ENCODE results near the gene PNMA8C.
"Not testable (repeated sequence)": the region's sequence is repeated elsewhere in the genome, so short reads cannot be mapped to it uniquely, and the experiment has no call there.

The PNMA8C gene

GRCh38 chr19:46386996-46387712 is 41.6 kb downstream of the PNMA8C start:
- DNase-seq: no peak

- no peak for DNase-seq
Measured at GRCh38 chr19:46386151-46386550, 42.6 kb downstream of the PNMA8C start.

- DNase-seq: no peak
Measured at GRCh38 chr19:46385636-46386035, 43.1 kb downstream of the PNMA8C start.

- no peak for DNase-seq
Measured at GRCh38 chr19:46384396-46384795, 44.3 kb downstream of the PNMA8C start.

- no peak for DNase-seq
Measured at GRCh38 chr19:46383846-46384245, 44.9 kb downstream of the PNMA8C start.

- no peak for DNase-seq
Measured at GRCh38 chr19:46383171-46383815, 45.4 kb downstream of the PNMA8C start.

- no peak for DNase-seq
Measured at GRCh38 chr19:46381756-46382345, 46.9 kb downstream of the PNMA8C start.

- DNase-seq: no peak
Measured at GRCh38 chr19:46381346-46381745, 47.4 kb downstream of the PNMA8C start.

- DNase-seq: no peak
Measured at GRCh38 chr19:46380690-46381089, 48.0 kb downstream of the PNMA8C start.

GRCh38 chr19:46378268-46378667 is 50.5 kb downstream of the PNMA8C start:
- no peak for DNase-seq

- no peak for DNase-seq
Measured at GRCh38 chr19:46376241-46377153, 52.2 kb downstream of the PNMA8C start.

GRCh38 chr19:46375476-46376067 is 53.2 kb downstream of the PNMA8C start:
- not testable (repeated sequence) for DNase-seq
